DMS114 treated with DMSO at 0.1 percent for 48 hours (cell line): ENCODE data around the gene SNRPF.
"Not testable (repeated sequence)": the region's sequence is repeated elsewhere in the genome, so short reads cannot be mapped to it uniquely, and the experiment has no call there.

ENCODE experiments used
- DNase-seq: peaks from one replicate; lab custom pipeline; 2025; ENCODE audit not compliant: unreplicated experiment; lab: John Stamatoyannopoulos, UW

SNRPF gene

GRCh38 chr12:95858451-95859343 lies at the start of gene SNRPF:
TSS of gene SNRPF (plus strand) at chr12:95858952. CDS start at chr12:95859074, 122 bp downstream.
- peak; percentile 96 for DNase-seq

DNA sequence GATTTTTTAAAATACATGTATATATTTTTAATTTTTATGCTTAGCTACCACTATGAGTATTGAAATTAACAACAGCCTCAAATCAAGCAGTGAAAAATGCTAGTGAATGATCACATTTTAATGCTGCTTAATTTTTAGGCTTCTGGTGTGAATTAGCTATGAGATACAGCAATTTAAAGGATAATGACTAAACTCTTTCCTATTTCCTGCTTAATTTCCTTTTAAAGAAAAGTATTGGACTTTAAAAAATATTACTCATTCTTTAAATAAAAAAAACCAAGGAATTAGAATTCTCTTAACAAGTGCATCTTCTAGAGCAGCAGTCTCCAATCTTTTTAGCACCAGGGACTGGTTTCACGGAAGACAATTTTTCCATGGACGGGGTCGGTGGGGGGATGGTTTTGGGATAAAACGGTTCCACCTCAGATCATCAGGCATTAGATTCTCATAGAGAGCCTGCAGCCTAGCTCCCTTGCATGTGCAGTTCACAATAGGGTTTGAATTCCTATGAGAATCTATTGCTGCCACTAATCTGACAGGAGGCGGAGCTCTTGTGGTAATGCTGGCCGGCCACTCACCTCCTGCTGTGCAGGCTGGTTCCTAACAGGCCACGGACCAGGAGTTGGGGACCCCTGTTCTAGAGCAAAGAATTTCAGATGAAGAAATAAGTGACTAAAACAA lies 49.6 kb upstream of the SNRPF start:
- DNase-seq: no peak

DNA sequence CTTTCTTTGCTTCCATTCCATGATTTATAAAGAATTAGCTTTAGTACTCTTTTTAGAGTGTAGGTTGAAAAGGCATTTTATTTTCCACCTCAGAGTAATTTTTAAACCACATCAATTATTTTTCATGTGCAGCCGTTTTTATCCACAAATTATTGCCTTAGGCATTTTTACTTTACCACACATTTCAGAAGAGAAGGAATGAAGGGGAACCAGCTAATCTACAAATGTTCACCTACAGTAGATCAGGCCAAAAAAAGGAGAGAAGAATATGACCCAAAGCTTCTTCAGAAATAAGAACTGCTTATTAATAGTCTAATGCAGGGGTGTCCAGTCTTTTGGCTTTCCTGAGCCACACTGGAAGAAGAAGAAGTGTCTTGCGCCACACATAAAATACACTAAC lies 48.3 kb upstream of the SNRPF start:
- DNase-seq: no peak

GRCh38 chr12:95812155-95812554 lies 46.6 kb upstream of the SNRPF start:
- DNase-seq: not testable (repeated sequence)

DNA sequence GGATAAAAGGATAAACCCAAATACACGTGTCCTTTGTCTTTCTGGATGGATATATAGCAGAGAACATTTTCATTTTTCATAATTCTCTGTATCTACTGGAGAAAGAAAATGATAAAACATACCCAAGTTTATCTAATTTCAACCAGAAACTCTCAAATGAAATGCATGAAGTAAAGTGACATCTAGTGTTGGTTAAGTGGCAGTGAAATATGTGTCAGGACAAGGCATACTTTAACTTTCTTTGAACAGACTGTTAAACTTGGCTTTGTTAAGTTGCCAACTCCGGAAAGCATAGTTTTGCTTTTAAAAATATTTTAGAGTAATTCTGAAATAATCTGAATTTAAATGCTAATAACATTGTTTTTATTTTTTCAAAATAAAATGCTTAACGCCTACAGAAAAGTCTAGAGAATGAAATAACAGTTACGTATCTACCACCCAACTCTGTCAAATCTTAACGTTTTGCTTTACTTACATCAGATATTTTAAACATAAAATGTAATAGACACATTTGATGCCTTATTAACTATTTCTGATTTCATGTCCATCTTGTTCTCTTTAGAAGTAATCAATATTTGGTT lies 43.0 kb upstream of the SNRPF start:
- DNase-seq: peak; percentile 63

GRCh38 chr12:95820096-95820703 lies 38.6 kb upstream of the SNRPF start:
- peak; percentile 58 for DNase-seq

DNA sequence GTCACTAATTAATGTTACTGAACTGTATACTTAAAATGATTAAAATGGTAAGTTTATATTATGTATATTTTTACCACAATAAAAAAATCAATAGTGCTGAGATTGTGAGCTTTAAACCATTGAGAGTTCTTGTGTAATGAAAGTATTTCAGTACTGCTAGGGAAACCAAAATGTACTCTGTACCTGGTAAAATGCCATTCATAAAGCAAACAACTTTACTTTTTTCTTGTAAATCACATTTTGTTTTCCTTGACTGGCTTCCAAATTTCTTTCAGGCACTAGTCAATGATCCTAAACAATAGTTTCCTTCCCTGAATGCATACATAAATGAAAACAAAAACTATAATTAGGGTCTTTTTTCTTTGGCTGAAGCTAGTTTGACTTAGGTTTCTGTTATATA lies 29.4 kb upstream of the SNRPF start:
- no peak for DNase-seq

GRCh38 chr12:95830335-95831089 lies 28.2 kb upstream of the SNRPF start:
- no peak for DNase-seq

- no peak for DNase-seq
These were observed 24.2 kb upstream of the SNRPF start for GRCh38 chr12:95834572-95834971.

GRCh38 chr12:95836185-95836609 lies 22.6 kb upstream of the SNRPF start:
- no peak for DNase-seq

DNA sequence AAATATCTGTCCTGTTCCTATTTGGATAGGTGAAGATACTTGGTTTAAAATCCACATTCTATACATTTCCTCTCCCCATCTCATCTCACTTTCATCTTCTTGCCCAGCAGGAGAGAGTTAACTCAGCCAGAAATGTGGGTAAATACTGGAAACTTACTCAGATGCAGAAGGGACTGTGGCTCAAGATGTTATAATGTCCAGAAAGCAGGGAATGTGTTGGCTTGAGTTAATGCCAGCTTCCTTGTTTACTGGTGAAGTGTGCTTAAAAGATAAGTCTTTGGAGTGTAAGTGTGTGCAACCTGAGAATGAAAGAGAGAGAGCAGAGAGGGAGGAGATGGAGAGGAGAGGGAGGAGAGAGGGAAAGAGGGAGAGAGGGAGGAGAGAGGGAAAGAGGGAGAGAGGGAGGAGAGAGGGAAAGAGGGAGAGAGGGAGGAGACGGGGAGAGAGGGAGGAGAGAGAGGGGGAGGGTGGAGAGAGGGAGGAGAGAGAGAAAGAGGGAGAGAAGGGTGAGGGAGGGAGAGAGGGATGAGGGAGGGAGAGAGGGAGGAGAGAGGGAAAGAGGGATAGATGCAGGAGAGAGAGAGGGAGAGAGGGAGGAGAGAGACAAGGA lies 22.0 kb upstream of the SNRPF start:
- no peak for DNase-seq

- DNase-seq: no peak
These were observed 21.3 kb upstream of the SNRPF start for GRCh38 chr12:95837240-95838038.

DNA sequence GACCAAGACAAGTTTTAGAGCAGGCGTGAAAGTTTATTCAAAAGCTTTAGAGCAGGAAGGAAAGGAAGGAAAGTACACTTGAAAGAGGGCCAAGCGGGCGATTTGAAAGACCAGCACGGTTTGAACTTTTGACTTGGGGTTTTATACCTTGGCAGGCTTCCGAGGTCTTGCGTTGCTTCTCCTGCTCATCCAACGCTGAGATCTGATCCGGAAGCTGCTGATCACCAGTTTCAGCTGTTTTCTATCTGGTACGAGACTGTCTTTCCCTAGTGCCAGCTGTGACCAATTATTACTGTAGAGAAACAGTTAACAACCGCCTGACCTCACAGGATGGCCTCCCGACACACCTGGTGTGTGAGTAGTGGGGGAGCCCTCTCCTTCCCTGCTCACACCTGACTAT lies 20.6 kb upstream of the SNRPF start:
- DNase-seq: no peak

- DNase-seq: not testable (repeated sequence)
These were observed 16.3 kb upstream of the SNRPF start for GRCh38 chr12:95842426-95842825.

DNA sequence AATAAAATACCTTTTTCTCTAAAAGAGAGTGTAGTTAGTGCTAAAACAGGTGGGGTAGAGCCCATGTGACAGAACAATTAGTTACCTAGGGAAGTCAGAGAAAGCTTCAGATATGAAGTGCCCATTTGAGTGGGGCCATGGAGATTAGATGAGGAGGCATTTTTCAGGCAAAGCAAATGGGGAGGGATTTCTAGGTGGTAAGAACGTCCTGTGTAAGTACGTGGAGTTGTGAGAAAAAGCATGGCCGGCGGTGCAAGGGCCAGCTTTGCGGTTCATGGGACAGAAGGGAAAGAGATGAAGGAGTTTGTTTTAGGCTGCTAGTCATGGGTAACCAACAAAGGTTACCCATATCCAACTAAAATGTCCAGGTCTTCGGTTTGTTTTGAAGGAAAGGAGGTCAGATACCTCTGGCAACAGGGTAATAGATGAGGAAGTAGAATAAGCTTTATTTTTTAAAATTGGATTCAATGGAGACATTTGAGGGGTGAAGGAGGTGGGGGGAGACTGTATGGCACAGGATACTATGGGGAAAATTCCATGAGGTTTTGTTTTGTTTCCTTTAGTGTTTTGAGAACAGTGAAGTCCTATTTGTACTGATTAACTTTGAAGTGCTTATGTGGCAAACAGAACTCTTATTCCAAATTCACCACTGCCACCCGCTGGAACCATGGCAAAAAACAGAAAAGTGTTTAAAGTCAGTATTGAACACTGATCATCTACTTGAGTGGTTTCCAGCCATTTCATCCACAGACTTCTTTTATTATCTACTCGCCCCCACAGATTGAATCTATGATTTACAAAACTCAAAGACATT lies 10.0 kb upstream of the SNRPF start:
- DNase-seq: peak; percentile 9

GRCh38 chr12:95851606-95852005 lies 7.1 kb upstream of the SNRPF start:
- DNase-seq: no peak

DNA sequence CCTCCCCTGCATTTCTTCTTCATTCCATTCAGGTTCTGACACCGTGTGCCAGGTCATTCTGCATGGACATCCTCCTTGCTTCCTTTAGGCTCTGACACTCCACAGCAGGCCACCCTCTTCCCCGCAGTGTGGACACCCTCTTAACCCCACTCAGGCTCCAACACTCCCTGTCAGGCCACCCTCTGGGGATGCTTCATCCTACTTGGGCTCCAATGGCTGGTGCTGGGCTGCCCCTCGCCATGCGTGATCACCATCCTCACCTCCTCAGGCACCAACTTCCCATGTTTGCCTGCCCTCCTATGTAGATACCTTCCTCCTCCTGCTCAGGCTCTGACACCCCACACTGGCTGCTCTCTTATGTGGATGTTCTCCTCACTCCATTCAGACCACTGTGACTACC lies 6.6 kb upstream of the SNRPF start:
- DNase-seq: no peak

- no peak for DNase-seq
These were observed 1.6 kb upstream of the SNRPF start for GRCh38 chr12:95857156-95857555.

- no peak for DNase-seq
These were observed 953 bp upstream of the SNRPF start for GRCh38 chr12:95857799-95858198.
